Bronchial epithelial cell (primary cell): Measurements from ENCODE around the gene CD79A. TPM values are rescaled to one million over a fixed set of nuclear protein-coding genes. Genes with fewer than 3 reads are reported as not detected.

Experiments
- DNase-seq: peaks from one replicate; pipeline ENCODE4 v3.0.0-alpha.2; 2010; ENCODE audit warnings: low read depth
- FAIRE-seq: peaks from 2 replicates; lab custom pipeline; 2011; peaks lifted over from hg19 to GRCh38; lab: Jason Lieb, UNC
- H3K27me3 ChIP-seq: 2 replicates; pipeline ENCODE4 v1.5.1; 2011; ENCODE audit warnings: low read length; ENCODE audit not compliant: control insufficient read depth, insufficient read depth
- H3K36me3 ChIP-seq: 2 replicates; pipeline ENCODE4 v1.5.1; 2011; ENCODE audit warnings: low read length; ENCODE audit not compliant: control insufficient read depth, insufficient read depth
- H3K4me3 ChIP-seq: 2 replicates; pipeline ENCODE4 v1.5.1; 2011; ENCODE audit warnings: mild to moderate bottlenecking, low read depth, low read length, control low read depth
- CTCF ChIP-seq: IDR thresholded peaks from 2 replicates; pipeline ENCODE4 v1.5.1; 2011; ENCODE audit warnings: mild to moderate bottlenecking, moderate library complexity, low read length, control low read depth, inconsistent platforms; ENCODE audit not compliant: insufficient read depth, severe bottlenecking
- total RNA-seq: library from RNA; depleted of rRNA; stranded (reverse); fragments of >200 nt; gene quantifications from 2 replicates; pipeline ENCODE4 v1.2.1, GENCODE V29; 2014

Gene CD79A
- not detected in 2 replicates for total RNA-seq

GRCh38 chr19:41876847-41877832 is at the start of gene CD79A:
Gene CD79A (plus strand): TSS chr19:41877279. CDS start chr19:41877305, 26 bp downstream.
- no peaks in the 10 kb centered on the region for H3K36me3 ChIP-seq
- H3K4me3 ChIP-seq: no peak within 1 kb of the TSS
- DNase-seq (no peak), FAIRE-seq (no peak)
- TF ChIP-seq CTCF: no peak
- no peaks in the 10 kb centered on the region for H3K27me3 ChIP-seq

DNA sequence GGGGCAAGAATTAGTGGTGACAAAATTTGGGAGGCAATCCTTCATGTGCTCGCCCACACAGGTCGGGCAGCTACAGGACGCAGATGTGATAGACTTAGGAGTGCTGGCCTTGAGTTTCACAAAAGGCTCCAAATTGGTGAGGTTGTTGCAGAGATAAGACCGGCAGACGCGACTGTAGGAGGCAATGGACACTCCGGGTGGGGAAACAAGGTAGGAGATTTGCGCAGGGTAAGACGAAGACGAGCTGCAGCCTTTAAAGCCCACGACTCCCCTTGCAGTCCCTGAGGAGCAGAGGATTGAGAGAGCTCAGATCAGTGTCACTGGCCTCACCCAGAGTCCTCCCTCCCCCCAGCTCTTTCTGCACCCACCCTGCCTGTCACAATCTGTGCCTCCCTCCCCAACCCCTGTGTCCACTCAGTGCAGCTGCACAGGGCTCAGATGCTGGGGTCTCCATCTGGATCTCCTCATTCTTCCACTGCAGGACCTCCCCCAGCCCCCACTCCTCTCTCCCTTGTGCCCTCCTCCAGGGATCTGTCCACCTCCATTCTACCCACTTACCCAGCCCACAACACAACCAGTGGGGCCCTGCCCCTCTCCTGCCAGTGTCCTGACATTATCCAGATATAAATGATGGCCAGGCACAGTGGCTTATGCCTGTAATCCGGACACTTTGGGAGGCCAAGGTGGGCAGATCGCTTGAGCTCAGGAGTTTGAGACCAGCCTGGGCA is 38.9 kb upstream of the CD79A start:
- peaks cover 10% of the 10 kb centered on the region for H3K27me3 ChIP-seq
- FAIRE-seq: no peak
- H3K36me3 ChIP-seq: no peaks in the 10 kb centered on the region
- TF ChIP-seq CTCF: no peak
- DNase-seq: no peak
- H3K4me3 ChIP-seq: no peak overlapping the region

DNA sequence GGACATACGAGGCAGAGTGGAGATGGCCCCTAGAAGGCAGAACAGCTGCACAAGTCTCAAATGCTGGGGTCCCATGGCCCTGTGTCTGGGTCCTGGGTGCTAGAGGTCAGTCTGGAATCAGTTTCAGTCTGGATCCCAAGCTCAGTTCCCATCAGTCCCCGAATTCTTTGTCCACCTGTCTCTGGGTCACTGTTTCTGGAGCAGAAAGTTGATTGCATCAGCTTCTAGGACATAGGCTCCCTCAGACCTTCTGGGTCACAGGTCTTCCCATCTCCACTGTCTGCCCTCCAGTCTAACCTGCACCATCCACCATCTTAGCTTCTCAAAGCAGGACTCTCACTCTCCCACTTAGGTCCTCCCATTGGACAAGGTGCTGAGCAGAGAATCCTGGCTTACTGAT is 37.9 kb upstream of the CD79A start:
- DNase-seq (no peak), FAIRE-seq (peak; percentile 91)
- no peak overlapping the region for H3K4me3 ChIP-seq
- TF ChIP-seq CTCF: no peak
- H3K27me3 ChIP-seq: peaks cover 10% of the 10 kb centered on the region
- H3K36me3 ChIP-seq: no peaks in the 10 kb centered on the region

- Histone ChIP-seq H3K4me3 (no peak overlapping the region), H3K27me3 (peaks cover 4% of the 10 kb centered on the region), H3K36me3 (no peaks in the 10 kb centered on the region)
- FAIRE-seq: no peak
- TF ChIP-seq CTCF: no peak
- DNase-seq: no peak
These were observed 33.7 kb upstream of the CD79A start for GRCh38 chr19:41843371-41843770.

GRCh38 chr19:41844601-41845000 is 32.5 kb upstream of the CD79A start, which contains the start of gene LYPD4:
Gene LYPD4 (minus strand): TSS chr19:41844683. CDS start chr19:41839285, 5,398 bp downstream.
- no peak within 1 kb of the TSS for H3K4me3 ChIP-seq
- no peak for DNase-seq
- no peak for FAIRE-seq
- no peaks in the 10 kb centered on the region for H3K36me3 ChIP-seq
- no peak for TF ChIP-seq CTCF
- H3K27me3 ChIP-seq: peaks cover 3% of the 10 kb centered on the region

- DNase-seq (no peak), FAIRE-seq (no peak)
- Histone ChIP-seq H3K36me3 (no peaks in the 10 kb centered on the region), H3K4me3 (no peak within 1 kb of the TSS), H3K27me3 (peaks cover 3% of the 10 kb centered on the region)
- TF ChIP-seq CTCF: no peak
These were observed 32.3 kb upstream of the CD79A start, which contains the start of gene DMRTC2 for GRCh38 chr19:41845001-41845050. Gene DMRTC2 (plus strand): TSS chr19:41845042. CDS start chr19:41847429, 2,387 bp downstream.
